Muscle of arm (tissue), 12 donors: Measurements from ENCODE around the gene TMEM163. TPM values are rescaled to one million over a fixed set of nuclear protein-coding genes. Genes with fewer than 3 reads are reported as not detected.

ENCODE experiments used
- DNase-seq: peaks from one replicate; pipeline ENCODE4 v3.0.0-alpha.2; 2013
- polyA plus RNA-seq, 12 donors: library from polyadenylated mRNA; unstranded; fragments of 120-200 nt; gene quantifications; one replicate each; pipeline ENCODE4 v1.2.1, GENCODE V29; 2013; ENCODE audit not compliant: insufficient read length in 12 of 12

The TMEM163 gene
- polyA plus RNA-seq, 12 donors, result 0.64 to 2.6 (median 1.3) TPM; not detected in 2

- no peak for DNase-seq
Observed at GRCh38 chr2:134458473-134458853, 260.3 kb downstream of the TMEM163 start.

GRCh38 chr2:134457765-134458472 is 260.9 kb downstream of the TMEM163 start:
- DNase-seq, result no peak

GRCh38 chr2:134457353-134457752 is 261.4 kb downstream of the TMEM163 start:
- DNase-seq, result no peak

- DNase-seq, result no peak
Observed at GRCh38 chr2:134455426-134455825, 263.4 kb downstream of the TMEM163 start.

GRCh38 chr2:134454931-134455330 is 263.9 kb downstream of the TMEM163 start:
- no peak for DNase-seq

GRCh38 chr2:134454426-134454825 is 264.4 kb downstream of the TMEM163 start:
- no peak for DNase-seq

- no peak for DNase-seq
Observed at GRCh38 chr2:134453973-134454372, 264.8 kb downstream of the TMEM163 start.

- DNase-seq, result no peak
Observed at GRCh38 chr2:134453476-134453875, 265.3 kb downstream of the TMEM163 start.

GRCh38 chr2:134452042-134452733 is 266.6 kb downstream of the TMEM163 start:
- no peak for DNase-seq

GRCh38 chr2:134451347-134451630 is 267.5 kb downstream of the TMEM163 start:
- DNase-seq, result no peak

- no peak for DNase-seq
Observed at GRCh38 chr2:134449751-134450513, 268.9 kb downstream of the TMEM163 start.

- no peak for DNase-seq
Observed at GRCh38 chr2:134449157-134449556, 269.6 kb downstream of the TMEM163 start.

GRCh38 chr2:134448650-134449049 is 270.1 kb downstream of the TMEM163 start:
- no peak for DNase-seq

- DNase-seq, result no peak
Observed at GRCh38 chr2:134447669-134448068, 271.1 kb downstream of the TMEM163 start.

- DNase-seq, result peak; percentile 74
Observed at GRCh38 chr2:134446383-134447017, 272.3 kb downstream of the TMEM163 start.

- DNase-seq, result no peak
Observed at GRCh38 chr2:134445985-134446382, 272.8 kb downstream of the TMEM163 start.

- no peak for DNase-seq
Observed at GRCh38 chr2:134445116-134445515, 273.7 kb downstream of the TMEM163 start.

- DNase-seq, result no peak
Observed at GRCh38 chr2:134443814-134444480, 274.9 kb downstream of the TMEM163 start.

- no peak for DNase-seq
Observed at GRCh38 chr2:134441153-134441863, 277.5 kb downstream of the TMEM163 start.

- DNase-seq, result no peak
Observed at GRCh38 chr2:134440336-134440909, 278.4 kb downstream of the TMEM163 start.

GRCh38 chr2:134438371-134438770 is 280.4 kb downstream of the TMEM163 start:
- DNase-seq, result no peak
